Measurements from ENCODE around the gene RAB3GAP2.
"Not testable (repeated sequence)": the region's sequence is repeated elsewhere in the genome, so short reads cannot be mapped to it uniquely, and the experiment has no call there.

DNA sequence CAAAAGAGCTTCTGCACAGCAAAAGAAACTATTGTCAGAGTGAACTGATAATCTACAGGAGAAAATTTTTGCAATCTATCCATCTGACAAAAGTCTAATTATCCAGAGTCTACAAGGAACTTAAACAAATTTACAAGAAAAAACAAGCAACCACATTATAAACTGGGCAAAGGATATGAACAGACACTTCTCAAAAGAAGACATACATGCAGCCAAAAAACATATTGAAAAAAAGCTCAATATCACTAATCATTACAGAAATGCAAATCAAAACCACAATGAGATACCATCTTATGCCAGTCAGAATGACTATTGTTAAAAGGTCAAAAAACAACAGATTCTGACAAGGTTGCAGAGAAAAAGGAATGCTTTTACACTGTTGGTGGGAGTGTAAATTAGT is 12.5 kb downstream of the RAB3GAP2 start:
- TF ChIP-seq, protein P1, sequence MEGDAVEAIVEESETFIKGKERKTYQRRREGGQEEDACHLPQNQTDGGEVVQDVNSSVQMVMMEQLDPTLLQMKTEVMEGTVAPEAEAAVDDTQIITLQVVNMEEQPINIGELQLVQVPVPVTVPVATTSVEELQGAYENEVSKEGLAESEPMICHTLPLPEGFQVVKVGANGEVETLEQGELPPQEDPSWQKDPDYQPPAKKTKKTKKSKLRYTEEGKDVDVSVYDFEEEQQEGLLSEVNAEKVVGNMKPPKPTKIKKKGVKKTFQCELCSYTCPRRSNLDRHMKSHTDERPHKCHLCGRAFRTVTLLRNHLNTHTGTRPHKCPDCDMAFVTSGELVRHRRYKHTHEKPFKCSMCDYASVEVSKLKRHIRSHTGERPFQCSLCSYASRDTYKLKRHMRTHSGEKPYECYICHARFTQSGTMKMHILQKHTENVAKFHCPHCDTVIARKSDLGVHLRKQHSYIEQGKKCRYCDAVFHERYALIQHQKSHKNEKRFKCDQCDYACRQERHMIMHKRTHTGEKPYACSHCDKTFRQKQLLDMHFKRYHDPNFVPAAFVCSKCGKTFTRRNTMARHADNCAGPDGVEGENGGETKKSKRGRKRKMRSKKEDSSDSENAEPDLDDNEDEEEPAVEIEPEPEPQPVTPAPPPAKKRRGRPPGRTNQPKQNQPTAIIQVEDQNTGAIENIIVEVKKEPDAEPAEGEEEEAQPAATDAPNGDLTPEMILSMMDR (conservative IDR thresholded peaks at IDR 0.05 in 1 of 2, IDR thresholded peaks at IDR 0.05 in 1 of 2; ENCODE audit: extremely low read depth in 1 of 2, insufficient read depth in 1 of 2, low read depth in 1 of 2, low read length in 2 of 2): not testable (repeated sequence)
- not testable (repeated sequence) for TF ChIP-seq EZH2 (IDR thresholded peaks at IDR 0.05; ENCODE audit: borderline replicate concordance, low read length)
